MCF 10A (cell line): ENCODE data around the gene ISLR. TPM values are rescaled to one million over a fixed set of nuclear protein-coding genes. Genes with fewer than 3 reads are reported as not detected.

Experiments used
- BruUV-seq: library from RNA; stranded (reverse); fragments of 400-500 nt; replicated peaks from 2 replicates; lab custom pipeline; 2021; lab: Mats Ljungman, UMichigan
- CTCF ChIA-PET: fragments of 300-600 bp; sonication (Branson Sonifier 250); formaldehyde crosslinking; extraction: SDS; loops from one replicate; lab custom pipeline; 2021; ENCODE audit warnings: antibody characterized with exemption, inconsistent platforms; lab: Yijun Ruan, JAX
- POLR2A ChIA-PET: fragments of 300-600, 350-650 bp; sonication (Branson Sonifier 250); formaldehyde crosslinking; extraction: SDS; loops from one replicate; lab custom pipeline; 2020; ENCODE audit warnings: antibody characterized with exemption, inconsistent platforms; lab: Yijun Ruan, JAX
- DNase-seq: peaks from one replicate; pipeline ENCODE4 v3.0.0-alpha.2; 2018; ENCODE audit not compliant: unreplicated experiment
- H3K27ac Mint-ChIP-seq: one replicate; pipeline ENCODE4 v1.8.0; 2022; ENCODE audit warnings: mild to moderate bottlenecking, low read depth, mixed read lengths; ENCODE audit not compliant: unreplicated experiment
- H3K27me3 Mint-ChIP-seq: one replicate; pipeline ENCODE4 v1.8.0; 2022; ENCODE audit warnings: mixed read lengths; ENCODE audit not compliant: insufficient read depth, unreplicated experiment
- H3K36me3 Mint-ChIP-seq: one replicate; pipeline ENCODE4 v1.8.0; 2022; ENCODE audit warnings: mild to moderate bottlenecking, moderate library complexity, mixed read lengths; ENCODE audit not compliant: insufficient read depth, unreplicated experiment
- H3K4me1 Mint-ChIP-seq: one replicate; pipeline ENCODE4 v1.8.0; 2022; ENCODE audit warnings: mixed read lengths; ENCODE audit not compliant: insufficient read depth, unreplicated experiment
- H3K4me3 Mint-ChIP-seq: one replicate; pipeline ENCODE4 v1.8.0; 2022; ENCODE audit warnings: mild to moderate bottlenecking, moderate library complexity, mixed read lengths; ENCODE audit not compliant: unreplicated experiment
- H3K9me3 Mint-ChIP-seq: one replicate; pipeline ENCODE4 v1.8.0; 2022; ENCODE audit warnings: mixed read lengths; ENCODE audit not compliant: unreplicated experiment
- CTCF ChIP-seq: fragments of 200-600 bp; IDR thresholded peaks from one replicate; pipeline ENCODE4 v1.8.0; 2022; ENCODE audit warnings: antibody characterized with exemption, mild to moderate bottlenecking; ENCODE audit not compliant: unreplicated experiment
- intact Hi-C: fragments of 100-400 bp; cut with micrococcal nuclease; formaldehyde crosslinking; loops from 2 replicates; pipeline ENCODE4 v1.14.1; 2022
- total RNA-seq: library from RNA; stranded (reverse); gene quantifications from 2 replicates; pipeline ENCODE4 v1.2.3, GENCODE V29; 2022

The ISLR gene
- total RNA-seq, 1 experiment from 2014 or later, result not detected

DNA sequence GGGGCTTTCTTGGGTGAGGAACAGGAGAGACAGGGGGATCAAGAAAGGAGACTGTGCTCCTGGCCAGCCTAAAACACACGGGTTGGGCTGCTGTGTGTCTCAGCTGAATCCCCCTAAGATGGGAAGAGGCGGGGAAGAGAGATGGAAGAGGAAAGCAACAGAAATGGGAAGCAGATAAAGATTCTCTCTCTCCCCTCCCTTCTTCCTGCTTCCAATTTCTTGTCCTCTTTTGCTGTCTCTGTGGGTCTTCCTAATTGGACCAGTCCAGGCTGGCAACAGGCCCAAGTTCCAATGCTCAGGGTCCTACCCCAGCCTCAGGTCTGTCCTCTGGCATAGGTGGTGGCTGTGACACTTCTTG is 36.0 kb upstream of the ISLR start:
- DNase-seq, result no peak
- Mint-ChIP-seq H3K27me3 (peaks cover 20% of the 10 kb centered on the region), H3K27ac (no peak overlapping the region), H3K9me3 (no peaks in the 10 kb centered on the region), H3K4me3 (no peak overlapping the region), H3K36me3 (no peaks in the 10 kb centered on the region), H3K4me1 (no peaks in the 10 kb centered on the region)
- no peak for TF ChIP-seq CTCF
- CTCF ChIA-PET, result no interaction called here
- intact Hi-C loops, result no loop called here
- POLR2A ChIA-PET, result no interaction called here
- no TSS peak for BruUV-seq

DNA sequence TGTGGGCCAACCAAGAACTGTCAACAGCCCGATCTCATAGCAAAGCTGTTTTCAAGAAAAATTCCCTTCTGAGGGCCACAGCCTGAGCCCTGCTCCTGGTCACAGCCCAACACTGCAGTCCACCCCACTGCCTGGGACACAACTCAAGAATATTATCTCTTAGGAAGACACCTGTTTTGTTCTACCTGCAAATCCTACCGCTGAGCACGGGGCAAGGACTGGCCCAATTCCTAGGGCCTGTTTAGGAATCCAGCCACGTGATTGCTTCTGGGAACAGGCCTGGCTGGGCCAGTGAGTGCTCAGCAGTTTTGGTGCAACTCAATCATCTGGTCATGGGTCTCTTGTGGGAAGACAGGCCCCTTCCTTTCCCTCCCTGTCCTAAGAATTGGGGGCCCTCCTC is 34.9 kb upstream of the ISLR start:
- no peaks in the 10 kb centered on the region for H3K4me1 Mint-ChIP-seq
- CTCF ChIA-PET, result no interaction called here

GRCh38 chr15:74141591-74141990 is 31.9 kb upstream of the ISLR start:
- Mint-ChIP-seq H3K4me3 (no peak overlapping the region), H3K27ac (no peak overlapping the region), H3K9me3 (no peaks in the 10 kb centered on the region), H3K4me1 (peaks cover 6% of the 10 kb centered on the region), H3K36me3 (no peaks in the 10 kb centered on the region), H3K27me3 (peaks cover 20% of the 10 kb centered on the region)
- BruUV-seq, result no TSS peak
- TF ChIP-seq CTCF, result no peak
- no peak for DNase-seq
- ChIA-PET POLR2A (no interaction called here), CTCF (interaction anchor here (0.9 kb wide), 1 partner anchor 12 kb away, joined by 6 read pairs; no protein-coding TSS in a partner anchor)
- intact Hi-C loops, result no loop called here

More for the DNA sequence above, 34.9 kb upstream of the ISLR start:
- Mint-ChIP-seq H3K9me3 (no peaks in the 10 kb centered on the region), H3K27ac (no peak overlapping the region), H3K27me3 (peaks cover 20% of the 10 kb centered on the region), H3K4me3 (no peak overlapping the region), H3K36me3 (no peaks in the 10 kb centered on the region)
- BruUV-seq, result no TSS peak
- POLR2A ChIA-PET, result interaction anchor here (0.8 kb wide), 1 partner anchor 49 kb away, joined by 3 read pairs; no protein-coding TSS in a partner anchor
- intact Hi-C loops, result no loop called here
- no peak for DNase-seq
- TF ChIP-seq CTCF, result no peak

DNA sequence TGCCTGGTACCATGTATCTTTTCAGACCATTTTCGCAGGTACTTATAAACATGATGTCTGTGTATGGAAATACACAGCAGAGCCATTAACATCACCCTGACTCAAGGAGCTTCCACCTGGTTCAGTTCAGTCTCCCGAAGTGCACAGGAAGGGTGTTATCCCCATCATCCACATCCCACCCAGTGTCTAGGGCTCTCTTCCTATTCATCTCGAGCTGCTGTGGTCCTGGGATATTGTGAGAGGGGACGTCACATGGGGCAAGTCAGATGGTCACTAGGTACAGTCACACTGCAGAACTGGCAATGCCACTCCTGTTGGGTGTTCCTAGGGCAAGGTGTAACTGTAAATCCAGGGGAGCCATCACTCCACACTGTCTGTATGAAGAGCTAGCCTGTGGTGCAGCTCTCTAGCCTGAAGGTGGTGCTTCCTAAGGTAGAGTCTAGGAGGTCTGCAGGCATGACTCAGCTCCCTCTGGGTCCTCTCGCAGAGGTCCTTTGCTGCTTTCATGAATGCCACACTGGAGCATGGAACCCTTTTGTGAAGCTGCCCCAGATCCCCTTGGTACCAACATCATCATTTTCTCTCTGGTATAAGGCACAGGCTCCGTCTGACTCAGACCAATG is 29.2 kb upstream of the ISLR start:
- Mint-ChIP-seq H3K4me1 (peaks cover 6% of the 10 kb centered on the region), H3K4me3 (no peak overlapping the region), H3K27ac (no peak overlapping the region), H3K27me3 (peaks cover 18% of the 10 kb centered on the region), H3K9me3 (peaks cover 7% of the 10 kb centered on the region), H3K36me3 (no peaks in the 10 kb centered on the region)
- ChIA-PET CTCF (interaction anchor here (0.6 to 1.0 kb wide), 4 partner anchors 9 to 163 kb away, joined by 3 to 5 read pairs (median 4); no protein-coding TSS in a partner anchor), POLR2A (interaction anchor here (0.7 kb wide), 1 partner anchor 416 kb away, joined by 4 read pairs; no protein-coding TSS in a partner anchor)
- no TSS peak for BruUV-seq
- DNase-seq, result peak; percentile 45
- intact Hi-C loops, result no loop called here
- TF ChIP-seq CTCF, result no peak
